GM12892 (cell line): Measurements from ENCODE around the gene PRSS56.

Source experiments
- POLR2A ChIP-seq: IDR thresholded peaks from 2 replicates; pipeline ENCODE4 v1.6.1; 2011; ENCODE audit warnings: low read depth, low read length, control low read depth
- POLR2AphosphoS5 ChIP-seq: IDR thresholded peaks from 2 replicates; pipeline ENCODE4 v1.6.1; 2011; ENCODE audit warnings: low read depth, low read length, control low read depth
- TAF1 ChIP-seq: IDR thresholded peaks from 2 replicates; pipeline ENCODE4 v1.6.1; 2011; ENCODE audit warnings: low read depth, mild to moderate bottlenecking, control low read depth, low read length, borderline replicate concordance

GRCh38 chr2:232484628-232485347 is 35.4 kb upstream of the PRSS56 start:
- TF ChIP-seq POLR2A (no peak), POLR2AphosphoS5 (no peak), TAF1 (no peak)
